Kasumi-1 (cell line): ENCODE data around the gene TRAP1.
A peak's percentile ranks its signal among the peaks of the same experiment; 100 is the strongest.
"Not testable (repeated sequence)": the region's sequence is repeated elsewhere in the genome, so short reads cannot be mapped to it uniquely, and the experiment has no call there.

ENCODE experiments used
- DNase-seq, 2 experiments: peaks; one replicate each; lab custom pipeline; 2025; lab: John Stamatoyannopoulos, UW

Gene TRAP1

DNA sequence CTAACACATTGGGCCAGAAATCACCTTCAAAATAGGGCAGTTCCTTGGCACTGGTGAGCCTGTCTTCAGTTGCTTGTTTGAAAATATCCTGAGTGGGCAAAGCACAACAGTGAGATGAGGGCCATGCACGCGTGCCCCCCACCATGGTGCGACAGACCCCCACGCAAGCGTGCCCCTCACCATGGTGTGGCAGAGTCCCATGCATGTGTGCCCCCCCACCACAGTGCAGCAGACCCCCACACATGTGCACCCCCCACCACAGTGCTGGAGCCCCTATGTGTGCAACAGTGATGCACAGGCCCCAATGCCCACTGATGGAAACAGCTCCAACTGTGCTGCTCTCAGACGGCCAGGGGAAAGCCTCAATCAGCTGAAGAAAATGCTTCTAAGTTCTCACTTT is 18.8 kb upstream of the TRAP1 start:
- DNase-seq, result no peak

DNA sequence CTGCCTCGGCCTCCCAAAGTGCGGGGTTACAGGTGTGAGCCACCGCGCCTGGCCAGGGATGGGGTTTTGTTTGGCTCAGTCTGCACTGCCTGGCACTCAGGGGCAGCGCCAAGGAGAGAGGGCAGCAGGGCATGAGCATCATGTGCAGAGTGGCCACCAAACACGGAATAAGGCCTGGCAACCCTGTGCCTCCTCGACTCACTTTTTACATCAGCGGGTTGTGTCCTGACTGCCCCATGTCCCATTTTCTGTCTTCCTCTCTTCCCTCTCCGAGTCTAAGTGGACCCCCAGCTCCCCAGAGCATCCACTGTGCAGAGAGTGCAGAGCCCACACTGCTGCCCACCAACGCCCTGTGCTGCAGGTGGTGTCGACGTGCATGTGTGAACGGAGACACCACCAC is 18.2 kb upstream of the TRAP1 start:
- DNase-seq, result no peak

DNA sequence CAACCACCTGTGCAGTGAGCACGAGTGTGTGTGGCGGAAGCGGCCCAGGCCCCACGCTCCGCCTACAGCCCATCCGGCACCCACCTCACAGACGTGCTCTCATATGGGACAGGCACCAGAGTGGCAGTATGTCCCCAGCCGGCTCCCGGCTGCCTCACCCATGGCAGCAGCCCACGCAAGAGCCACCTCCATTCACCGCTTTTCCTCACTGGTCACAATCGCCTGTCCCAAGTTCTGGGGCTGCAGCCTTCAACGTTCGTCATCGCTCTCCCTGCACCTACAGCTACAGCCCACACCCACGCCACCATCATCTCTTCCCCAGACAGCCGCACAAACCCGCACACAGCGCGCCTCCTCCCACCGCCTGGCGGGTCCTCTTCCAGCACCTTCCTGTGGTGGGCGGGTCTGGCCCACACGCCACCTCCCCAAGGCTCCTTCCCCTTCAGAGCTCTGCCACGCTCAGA is 17.5 kb upstream of the TRAP1 start:
- no peak for DNase-seq

DNA sequence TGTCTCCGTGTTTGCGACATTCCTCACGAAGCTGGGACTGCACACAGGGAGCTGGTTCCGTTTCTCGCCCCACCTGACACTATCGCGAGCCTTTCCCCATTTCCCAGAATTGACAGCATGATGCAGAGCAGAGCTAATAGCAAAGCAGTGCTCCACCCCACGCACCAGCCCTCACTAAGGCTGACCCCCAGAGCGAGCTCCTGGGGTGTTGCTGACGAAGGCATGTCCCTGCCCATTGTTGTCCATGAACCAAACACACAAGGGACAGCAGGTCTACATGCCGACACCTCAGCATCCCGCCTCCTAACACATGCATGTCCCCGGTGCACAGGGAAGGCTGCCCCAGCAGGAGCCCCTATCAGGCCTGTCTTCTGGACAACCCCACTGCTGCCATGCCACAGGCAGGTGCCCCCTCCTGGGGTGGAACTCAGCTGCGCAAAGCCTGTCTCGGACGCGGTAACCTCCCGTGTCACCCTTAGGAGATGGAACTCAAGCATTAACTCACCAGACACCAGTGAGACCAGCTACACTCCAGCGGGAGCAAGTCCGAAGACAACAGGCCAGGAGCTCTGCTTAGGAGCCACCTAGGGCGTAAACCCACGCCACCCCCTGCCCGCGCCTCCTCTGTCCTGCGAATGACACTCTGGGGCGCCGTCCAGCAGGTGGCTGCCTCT is 16.9 kb upstream of the TRAP1 start:
- DNase-seq, result no peak

DNA sequence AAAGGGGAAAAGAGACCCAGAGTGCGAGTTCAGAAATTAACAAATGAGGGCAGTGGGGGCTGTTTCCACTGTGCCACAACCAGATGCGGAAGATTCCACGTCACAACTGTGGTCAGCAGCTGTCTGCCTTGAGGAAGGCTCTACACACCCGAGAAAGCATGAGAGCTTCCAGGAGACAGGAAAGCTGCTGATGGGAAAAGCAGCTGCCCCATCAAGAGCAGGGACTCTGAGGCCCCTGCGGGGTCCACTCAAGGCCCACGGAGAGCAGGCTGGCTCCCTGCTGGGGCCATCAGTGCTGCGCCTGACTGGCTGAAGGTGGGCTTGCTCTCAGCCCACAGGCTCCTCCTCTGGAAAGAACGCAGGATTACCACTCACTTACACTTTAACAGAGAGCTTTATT is 14.8 kb upstream of the TRAP1 start:
- DNase-seq, result no peak

DNA sequence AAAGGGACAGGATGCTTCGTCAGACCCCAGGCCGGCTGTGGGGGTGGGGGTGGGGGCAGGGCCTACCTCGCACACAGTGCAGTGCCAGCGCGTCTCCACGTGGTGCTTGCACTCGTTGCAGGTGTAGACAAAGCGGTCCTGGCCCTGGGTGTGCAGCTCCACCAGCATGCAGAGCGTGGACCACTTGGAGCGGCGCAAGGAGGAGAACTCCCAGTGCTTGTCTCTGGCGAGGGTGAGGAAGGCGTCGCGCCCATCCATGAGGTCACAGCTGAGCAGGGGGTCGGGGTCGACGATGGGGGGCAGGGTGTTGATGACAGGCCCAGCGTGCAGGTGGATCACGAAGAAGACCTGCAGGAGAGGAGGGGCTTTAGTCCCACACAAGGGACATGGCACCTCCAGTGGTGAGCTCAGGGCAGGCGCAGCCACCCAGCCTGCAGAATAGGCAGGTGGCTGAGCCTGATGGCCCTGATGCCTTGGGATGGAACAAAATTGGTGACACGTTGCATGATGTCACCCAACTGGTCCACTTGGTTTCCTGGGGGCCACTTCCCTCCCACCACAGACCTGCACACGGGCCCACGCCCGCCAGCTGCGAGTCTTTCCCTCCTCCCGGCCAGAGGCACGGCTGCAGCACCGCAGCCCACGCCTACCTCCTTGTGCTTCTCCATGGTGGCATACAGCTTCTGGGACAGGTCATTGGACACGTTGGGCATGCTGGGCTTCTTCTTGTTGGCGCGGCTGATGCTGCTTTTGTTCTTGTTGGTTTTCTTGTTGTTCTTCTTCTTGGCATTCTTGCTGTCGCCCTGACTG is 14.0 kb upstream of the TRAP1 start:
- no peak for DNase-seq

DNA sequence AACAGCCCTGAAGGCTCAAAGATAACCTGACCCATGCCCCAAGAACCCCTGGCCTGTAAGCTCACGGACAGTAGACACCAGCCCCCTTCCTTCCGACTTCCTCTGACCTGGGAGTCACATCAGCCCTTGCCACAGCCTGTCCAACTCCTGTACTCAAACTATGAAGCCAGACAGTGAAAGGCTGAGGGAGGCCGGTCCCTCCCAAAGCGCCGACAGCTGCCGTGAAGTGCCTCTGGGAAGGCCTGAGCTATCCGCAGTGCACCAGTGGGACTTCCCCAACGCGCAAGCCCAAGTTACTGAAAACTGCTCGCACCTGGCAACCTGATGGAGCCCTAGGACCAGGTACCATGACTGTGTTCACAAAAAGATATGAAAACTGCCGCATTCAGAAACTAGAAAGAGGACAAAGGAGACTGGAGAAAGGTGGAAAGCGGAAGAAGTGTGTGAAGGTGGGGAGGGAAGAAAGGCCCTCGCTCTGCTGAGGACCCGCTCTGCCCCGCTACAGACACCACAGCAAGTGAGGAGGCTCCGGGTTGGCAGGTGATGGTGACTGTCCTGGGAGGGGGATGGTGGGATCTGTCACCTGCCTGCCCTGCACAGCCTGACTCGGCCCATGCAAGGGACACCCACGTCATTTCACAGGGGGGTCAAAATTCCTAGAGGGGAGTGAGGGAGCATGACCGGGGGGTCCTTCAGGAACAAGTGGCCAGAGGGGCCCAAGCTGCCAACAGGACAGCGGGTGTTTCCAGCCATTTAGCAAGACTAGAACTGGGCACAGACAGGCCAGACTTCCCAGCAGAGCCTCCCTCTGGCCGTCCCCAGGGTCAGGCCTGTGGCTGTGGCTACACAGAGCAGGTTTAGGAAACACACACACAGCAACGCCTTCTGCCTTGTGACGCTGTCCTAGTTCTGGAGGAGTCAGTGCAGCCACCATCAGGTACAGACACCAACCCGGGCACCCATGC is 13.1 kb upstream of the TRAP1 start:
- DNase-seq, result no peak

DNA sequence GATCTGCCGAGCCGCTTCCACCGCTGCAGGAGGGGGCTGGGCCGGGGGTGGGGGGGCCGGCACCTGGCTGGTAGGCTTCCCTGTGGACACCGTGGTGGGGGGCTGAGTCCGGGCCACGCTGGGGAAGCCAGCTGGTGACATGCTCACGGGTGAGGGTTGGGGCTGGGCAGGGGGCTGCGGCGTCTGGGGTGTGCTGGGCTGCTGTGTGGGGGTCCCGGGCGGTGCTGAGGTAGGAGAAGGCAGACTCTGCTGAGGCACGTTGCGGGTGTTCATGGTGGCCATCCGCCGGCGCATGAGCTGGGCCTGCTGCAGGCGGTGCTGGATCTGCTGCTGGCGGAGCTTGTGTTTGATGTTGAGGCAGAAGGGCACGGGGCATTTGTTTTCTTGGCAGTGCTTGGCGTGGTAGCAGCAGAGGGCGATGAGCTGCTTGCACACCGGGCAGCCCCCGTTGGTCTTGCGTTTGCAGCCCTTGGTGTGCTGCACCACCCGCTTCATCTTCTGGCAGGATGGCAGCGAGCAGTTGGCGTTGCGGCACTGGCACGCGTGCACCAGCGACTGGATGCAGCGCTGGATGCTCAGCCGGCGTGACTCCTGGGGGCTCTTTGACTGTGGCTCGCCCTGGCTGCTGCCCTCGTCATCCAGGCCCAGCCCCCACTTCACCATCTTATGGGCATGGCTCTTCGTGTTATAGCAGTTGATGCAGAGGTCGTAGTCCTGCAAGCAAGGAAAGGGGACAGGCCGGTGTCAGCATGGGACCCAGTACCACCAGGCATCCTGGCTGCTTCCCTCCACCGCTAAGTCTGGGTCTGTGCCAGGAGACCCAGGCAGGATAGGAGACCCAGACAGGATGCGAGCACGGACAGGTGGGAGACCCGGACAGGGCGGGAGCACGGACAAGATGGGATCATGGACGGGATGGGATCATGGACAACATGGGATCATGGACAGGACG is 12.1 kb upstream of the TRAP1 start:
- DNase-seq, result no peak

DNA sequence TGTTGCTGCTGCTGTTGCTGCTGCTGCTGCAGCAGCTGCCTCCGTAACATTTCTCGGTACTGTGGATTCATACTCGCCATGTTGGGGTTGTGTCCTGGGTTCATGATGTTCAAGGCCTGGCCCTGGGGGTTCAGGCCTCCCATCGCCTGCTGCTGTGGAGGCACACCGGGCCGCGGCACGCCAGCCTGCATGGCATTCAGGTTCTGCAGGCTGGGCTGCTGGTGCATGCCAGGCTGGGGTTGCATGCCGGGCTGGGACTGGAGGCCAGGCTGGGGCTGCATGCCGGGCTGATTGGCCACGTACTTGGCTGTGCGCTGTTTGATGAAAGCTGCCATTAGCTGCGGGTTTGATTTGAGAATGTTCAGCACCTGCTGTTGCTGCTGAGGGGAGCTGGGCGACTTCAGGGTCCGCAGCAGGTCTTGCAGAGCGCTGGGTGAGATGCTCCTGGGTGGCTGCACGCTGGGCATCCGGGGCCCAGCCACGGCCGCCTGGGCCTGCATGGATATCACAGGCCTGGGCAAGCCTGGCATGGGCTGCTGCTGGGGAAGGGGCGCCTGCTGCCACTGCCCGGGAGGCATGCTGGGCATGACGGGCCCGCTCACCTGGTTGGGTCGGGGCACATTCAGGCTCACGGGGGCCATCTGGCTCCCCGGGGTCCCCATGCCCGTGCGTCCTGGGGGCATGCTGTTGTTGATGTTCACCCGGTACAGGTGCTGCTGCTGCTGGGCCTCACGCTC is 11.3 kb upstream of the TRAP1 start:
- no peak for DNase-seq

DNA sequence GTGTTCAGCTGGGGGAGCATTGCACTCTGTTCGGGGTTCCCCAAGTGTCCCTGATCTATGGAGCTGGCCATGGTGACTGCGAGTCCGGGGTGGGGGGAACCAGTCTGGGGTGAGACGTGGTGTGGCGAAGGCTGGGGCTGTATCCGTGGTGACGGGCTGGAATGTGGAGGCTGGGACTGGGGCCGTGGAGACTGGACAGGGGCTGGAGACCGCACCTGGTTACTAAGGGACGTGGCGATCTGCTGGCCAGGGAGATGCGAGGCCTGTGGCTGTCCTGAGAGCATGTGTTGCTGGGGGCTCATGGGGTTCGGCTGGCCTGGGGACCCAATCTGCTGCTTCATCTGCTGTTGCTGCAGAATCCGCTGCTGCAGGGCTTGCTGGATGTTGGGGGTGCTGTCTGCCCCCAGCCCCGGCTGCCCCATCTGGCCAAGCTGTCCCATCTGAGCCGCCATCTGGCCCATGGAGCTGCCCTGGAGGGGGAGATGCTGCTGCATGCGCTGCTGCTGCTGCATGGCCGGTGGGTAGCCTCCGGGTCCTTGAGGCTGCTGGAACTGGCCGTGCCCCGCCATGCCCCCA is 10.6 kb upstream of the TRAP1 start:
- DNase-seq, result no peak

DNA sequence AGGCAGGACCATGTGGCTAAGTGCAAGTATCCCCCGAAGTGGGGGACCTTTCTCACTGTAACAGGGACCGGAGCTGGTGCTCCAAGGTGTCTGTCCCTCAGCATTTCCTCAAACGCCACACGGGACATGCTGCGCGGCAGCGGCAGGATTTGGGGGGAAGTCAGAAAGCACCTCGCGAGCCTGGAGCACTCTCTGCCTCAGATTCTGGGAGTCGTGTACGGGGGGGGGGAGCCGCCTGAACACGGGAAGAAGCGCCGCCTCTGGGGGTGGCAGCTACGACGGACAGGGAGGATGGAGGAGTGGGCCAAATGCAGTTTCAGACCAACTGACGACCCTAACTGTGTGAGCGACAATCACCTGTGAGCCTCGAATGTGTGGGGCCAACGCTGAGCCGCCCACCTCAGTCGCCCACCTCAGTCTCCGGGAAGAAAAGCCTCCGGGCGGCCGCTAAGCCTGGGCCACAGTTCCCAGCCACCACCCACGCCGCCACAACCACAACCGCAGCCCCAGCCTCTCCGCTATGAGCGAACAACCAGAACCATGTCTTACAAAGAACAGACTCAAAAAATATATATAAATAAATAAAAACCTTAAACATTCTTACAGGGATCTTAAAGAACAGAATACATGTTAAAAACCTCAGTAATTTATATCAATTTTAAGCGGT is 8.8 kb upstream of the TRAP1 start:
- DNase-seq, result no peak

DNA sequence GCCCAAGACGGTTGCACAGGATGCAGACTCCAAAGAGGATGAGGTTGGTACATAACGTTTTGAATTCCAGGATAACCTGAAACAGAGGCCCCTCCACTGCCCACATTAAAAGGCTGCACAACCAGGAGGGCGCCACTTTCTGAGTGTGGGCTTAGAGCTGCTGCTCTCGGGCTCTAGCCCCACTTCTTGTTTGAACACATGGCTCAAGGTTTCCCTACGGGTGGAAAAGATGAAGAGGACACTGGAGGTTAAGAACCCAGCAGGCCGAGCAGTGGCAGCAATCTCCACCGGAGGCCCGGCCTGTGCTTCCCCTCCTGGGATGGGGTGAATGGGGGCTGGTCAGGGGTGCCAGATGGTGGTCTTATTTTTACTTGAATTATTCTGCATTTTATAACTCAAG is 8.0 kb upstream of the TRAP1 start:
- DNase-seq, result no peak

DNA sequence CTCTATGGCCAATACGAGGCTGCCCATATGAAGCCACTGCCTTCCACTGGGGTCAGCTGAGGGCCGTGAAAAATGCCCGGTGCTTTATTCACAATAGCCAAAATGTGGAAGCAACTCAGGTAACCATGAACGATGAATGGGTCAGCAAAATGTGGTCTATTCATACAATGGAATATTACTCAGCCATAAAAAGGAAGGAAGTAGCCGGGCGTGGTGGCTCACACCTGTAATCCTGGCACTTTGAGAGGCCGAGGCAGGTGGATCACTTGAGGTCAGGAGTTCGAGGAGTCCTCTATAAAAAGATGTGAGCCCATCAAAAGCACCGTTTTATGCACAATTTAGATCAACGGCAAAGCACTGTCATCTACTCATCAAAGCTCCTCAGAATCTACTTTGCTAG is 5.2 kb upstream of the TRAP1 start:
- DNase-seq, result no peak

DNA sequence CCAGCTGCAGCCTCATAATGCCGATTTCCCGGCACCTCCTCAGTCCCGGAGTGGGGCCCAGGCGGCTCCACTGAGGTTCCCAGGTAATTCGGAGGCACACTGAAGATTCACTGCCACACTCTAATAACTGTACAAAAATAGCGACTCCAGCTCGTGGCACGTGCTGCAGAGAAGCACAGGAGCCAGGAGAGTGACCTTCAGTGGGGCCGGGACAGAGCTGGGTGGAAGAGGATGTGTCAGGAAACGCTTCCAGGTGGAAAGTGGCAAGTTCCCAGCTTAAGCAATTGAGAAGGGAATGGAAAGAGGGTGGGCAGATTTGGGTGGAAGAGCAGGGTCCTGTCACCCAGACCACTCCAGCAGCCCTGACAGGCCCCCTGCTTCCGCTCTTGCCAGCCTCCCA is 3.1 kb upstream of the TRAP1 start:
- DNase-seq, result no peak

DNA sequence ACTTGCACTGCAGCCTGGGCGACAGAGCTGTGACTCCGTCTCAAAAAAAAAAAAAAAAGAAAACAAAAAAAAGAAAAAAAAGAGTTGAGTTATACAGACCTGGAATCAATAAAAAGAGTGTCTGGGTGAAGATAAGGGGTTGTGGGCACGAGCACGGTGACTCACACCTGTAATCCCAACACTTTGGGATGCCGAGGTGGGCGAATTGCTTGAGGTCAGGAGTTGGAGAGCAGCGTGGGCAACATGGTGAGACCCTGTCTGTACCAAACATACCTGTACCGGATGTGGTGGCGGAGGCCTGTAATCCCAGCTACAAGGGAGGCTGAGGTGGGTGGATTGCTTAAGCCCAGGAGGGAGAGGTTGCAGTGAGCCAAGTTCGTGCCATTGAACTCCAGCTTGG is 1.3 kb upstream of the TRAP1 start:
- no peak for DNase-seq

DNA sequence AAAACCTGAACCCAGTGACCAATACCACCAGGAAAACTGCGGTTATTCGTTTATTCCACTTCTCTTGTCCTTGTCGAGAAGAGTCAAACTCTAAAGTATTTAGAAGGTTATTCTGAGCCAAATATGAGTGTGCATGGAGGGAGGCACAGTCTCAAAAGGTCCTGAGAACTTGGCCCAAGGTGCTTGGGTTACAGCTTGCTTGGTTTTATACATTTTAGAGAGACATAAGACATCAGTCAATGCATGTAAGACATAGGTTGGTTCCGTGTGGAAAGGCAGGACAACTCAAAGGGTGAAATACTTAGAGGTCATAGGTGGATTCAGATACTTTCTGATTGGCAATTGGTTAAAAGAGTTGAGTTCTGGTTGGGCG is 681 bp upstream of the TRAP1 start:
- DNase-seq, result no peak

DNA sequence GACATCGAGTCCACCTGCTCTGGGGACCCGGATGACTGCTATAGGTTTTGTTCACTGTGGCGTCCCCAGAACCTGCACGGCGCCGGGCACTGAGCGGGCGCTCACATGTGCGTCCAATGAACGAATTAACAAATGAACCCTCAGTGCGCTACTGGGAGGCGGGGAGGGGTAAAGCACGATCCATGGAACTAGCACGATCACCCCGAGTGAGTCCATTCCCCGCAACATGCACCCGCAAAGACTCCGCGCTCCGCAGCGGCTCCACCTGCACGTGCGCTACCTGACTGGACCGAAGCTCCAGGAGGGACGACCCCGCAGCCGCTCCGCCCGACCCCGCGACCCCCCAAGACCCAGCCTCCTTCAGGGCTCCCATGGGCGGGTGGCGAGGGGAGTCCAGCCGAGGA is 491 bp downstream of the TRAP1 start:
- DNase-seq, result peak in 1 of 2 experiments; percentile 20

DNA sequence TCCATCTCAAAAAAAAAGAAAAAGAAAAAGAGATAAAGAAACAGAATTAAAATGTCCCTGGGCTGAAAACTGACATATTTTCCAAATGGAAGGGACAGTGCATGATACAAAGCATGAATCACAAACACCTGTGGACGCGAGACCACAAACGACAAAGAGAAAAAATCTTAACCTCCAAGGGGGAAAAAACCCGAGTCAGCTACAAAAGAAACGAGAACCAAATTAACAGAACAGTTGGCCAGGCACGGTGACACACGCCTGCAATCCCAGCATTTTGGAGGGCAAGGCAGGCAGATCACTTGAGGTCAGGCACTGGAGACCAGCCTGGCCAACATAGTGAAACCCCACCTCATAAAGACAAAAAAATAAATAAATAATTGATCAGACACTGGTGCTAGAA is 1.9 kb downstream of the TRAP1 start:
- DNase-seq, result no peak

DNA sequence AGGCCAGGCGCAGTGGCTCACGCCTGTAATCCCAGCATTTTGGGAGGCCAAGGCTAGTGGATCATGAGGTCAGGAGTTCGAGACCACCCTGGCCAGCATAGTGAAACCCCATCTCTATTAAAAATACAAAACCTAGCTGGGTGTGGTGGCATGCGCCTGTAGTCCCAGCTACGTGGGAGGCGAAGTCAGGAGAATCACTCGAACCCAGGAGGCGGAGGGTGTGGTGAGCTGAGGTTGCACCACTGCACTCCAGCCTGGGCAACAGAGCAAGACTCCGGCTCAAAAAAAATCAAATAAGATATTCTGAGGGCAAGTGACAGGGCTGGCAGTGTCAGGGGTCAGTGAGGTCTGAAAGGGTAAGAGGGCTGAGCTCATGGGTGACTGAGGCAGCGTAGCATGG is 2.9 kb downstream of the TRAP1 start:
- DNase-seq, result not testable (repeated sequence)
